GM18951 (cell line): Measurements from ENCODE around the gene AMPH.

Experiments
- POLR2A ChIP-seq: IDR thresholded peaks from 4 replicates; pipeline ENCODE4 v1.6.1; 2011; ENCODE audit warnings: mild to moderate bottlenecking; ENCODE audit not compliant: insufficient read length, insufficient read depth; ENCODE audit errors: extremely low read depth
- in situ Hi-C: fragments of 300-500 bp; cut with MboI; formaldehyde crosslinking; loops from one replicate; pipeline ENCODE4 v1.12.0; 2022; ENCODE audit warnings: low sequenced_read_pairs, mixed read lengths, inconsistent platforms; ENCODE audit not compliant: unreplicated experiment

The AMPH gene

GRCh38 chr7:38545977-38546376 is 85.2 kb downstream of the AMPH start:
- in situ Hi-C loops = no loop called here
- no peak for TF ChIP-seq POLR2A

- in situ Hi-C loops = no loop called here
- no peak for TF ChIP-seq POLR2A
Observed at GRCh38 chr7:38542156-38542555, 89.0 kb downstream of the AMPH start.

GRCh38 chr7:38541440-38541839 is 89.7 kb downstream of the AMPH start:
- in situ Hi-C loops = no loop called here
- no peak for TF ChIP-seq POLR2A

- no peak for TF ChIP-seq POLR2A
- in situ Hi-C loops = no loop called here
Observed at GRCh38 chr7:38539477-38540081, 91.6 kb downstream of the AMPH start.

- no peak for TF ChIP-seq POLR2A
- in situ Hi-C loops = no loop called here
Observed at GRCh38 chr7:38535073-38535472, 96.1 kb downstream of the AMPH start.

- TF ChIP-seq POLR2A = no peak
Observed at GRCh38 chr7:38525857-38526256, 105.3 kb downstream of the AMPH start.

GRCh38 chr7:38524786-38525185 is 106.4 kb downstream of the AMPH start:
- in situ Hi-C loops = no loop called here

More at GRCh38 chr7:38525857-38526256, 105.3 kb downstream of the AMPH start:
- in situ Hi-C loops = no loop called here

GRCh38 chr7:38520741-38521140 is 110.4 kb downstream of the AMPH start:
- in situ Hi-C loops = no loop called here
- TF ChIP-seq POLR2A = no peak

More at GRCh38 chr7:38524786-38525185, 106.4 kb downstream of the AMPH start:
- no peak for TF ChIP-seq POLR2A

GRCh38 chr7:38518541-38518940 is 112.6 kb downstream of the AMPH start:
- in situ Hi-C loops = no loop called here
- TF ChIP-seq POLR2A = no peak

- in situ Hi-C loops = no loop called here
- no peak for TF ChIP-seq POLR2A
Observed at GRCh38 chr7:38512704-38513103, 118.5 kb downstream of the AMPH start.

- TF ChIP-seq POLR2A = no peak
- in situ Hi-C loops = no loop called here
Observed at GRCh38 chr7:38512291-38512690, 118.9 kb downstream of the AMPH start.

GRCh38 chr7:38507384-38507783 is 123.8 kb downstream of the AMPH start:
- in situ Hi-C loops = no loop called here
- no peak for TF ChIP-seq POLR2A

GRCh38 chr7:38506756-38507155 is 124.4 kb downstream of the AMPH start:
- in situ Hi-C loops = no loop called here
- no peak for TF ChIP-seq POLR2A

GRCh38 chr7:38506004-38506403 is 125.2 kb downstream of the AMPH start:
- in situ Hi-C loops = no loop called here
- no peak for TF ChIP-seq POLR2A

GRCh38 chr7:38504684-38505083 is 126.5 kb downstream of the AMPH start:
- in situ Hi-C loops = no loop called here
- TF ChIP-seq POLR2A = no peak

- TF ChIP-seq POLR2A = no peak
- in situ Hi-C loops = no loop called here
Observed at GRCh38 chr7:38502848-38503247, 128.3 kb downstream of the AMPH start.
